Ovary (tissue), 9 donors: ENCODE data around the gene EPS8L2. TPM values are rescaled to one million over a fixed set of nuclear protein-coding genes. Genes with fewer than 3 reads are reported as not detected.
A peak's percentile ranks its signal among the peaks of the same experiment; 100 is the strongest.

Experiments used
- DNase-seq, 5 donors: peaks; one replicate each; pipeline ENCODE4 v3.0.0-alpha.2; 2019 to 2020
- H3K27ac ChIP-seq, 2 donors: fragments of 200-600 bp; one replicate each; pipeline versions ENCODE4 v1.5.1 to v1.8.0; 2019 to 2022
- H3K27me3 ChIP-seq: fragments of 200-600 bp; one replicate; pipeline ENCODE4 v1.8.0; 2022
- H3K36me3 ChIP-seq: fragments of 200-600 bp; sonication (generic); one replicate; pipeline ENCODE4 v1.5.1; 2019
- H3K4me1 ChIP-seq: one replicate; pipeline ENCODE4 v1.8.1; 2013; ENCODE audit warnings: mild to moderate bottlenecking, moderate library complexity; ENCODE audit not compliant: insufficient read depth
- H3K4me3 ChIP-seq: fragments of 200-600 bp; sonication (generic); one replicate; pipeline ENCODE4 v1.5.1; 2017
- H3K9me3 ChIP-seq, 2 donors: fragments of 200-600 bp in 1 of 2; sonication (generic) in 1 of 2; one replicate each; pipeline versions ENCODE4 v1.5.1 to v1.8.1; 2013 to 2019; ENCODE audit warnings: mild to moderate bottlenecking in 1 of 2, moderate library complexity in 1 of 2
- EP300 ChIP-seq: sonication (generic); formaldehyde crosslinking; IDR thresholded peaks from one replicate; pipeline ENCODE4 v1.6.1; 2017; ENCODE audit warnings: antibody characterized with exemption
- POLR2A ChIP-seq: fragments of 450-650 bp; IDR thresholded peaks from one replicate; pipeline ENCODE4 v1.6.1; 2017; ENCODE audit warnings: antibody characterized with exemption, mild to moderate bottlenecking, moderate library complexity
- WGBS, 3 donors: extraction: QIAGEN DNeasy Blood & Tissue Kit in 1 of 3; methylation state at CpG; one replicate each; pipeline versions ENCODE4 v1.1.5 to v1.1.7; 2013 to 2017; 5-methylcytosine and 5-hydroxymethylcytosine counted together
- intact Hi-C, 4 donors: fragments of 100-400 bp; cut with DNase I; formaldehyde crosslinking; loops; one replicate each; pipeline versions ENCODE4 v1.11.0 to v1.15.1; 2022 to 2023
- polyA plus RNA-seq, 2 donors: library from polyadenylated mRNA; stranded (reverse); fragments of 200-250 nt in 1 of 2; fragments of 350-450 nt in 1 of 2; fragmentation: Illumina TruSeq in 1 of 2; extraction: RNeasy Lipid Tissue Mini Kit (QIAGEN cat#74804) in 1 of 2; gene quantifications; one replicate each; pipeline ENCODE4 v1.2.3, GENCODE V29; 2013 to 2014
- total RNA-seq, 7 donors: library from RNA; depleted of rRNA in 2 of 7; stranded (reverse); fragments of >200 nt in 2 of 7; fragmentation: NEBNext Ultra II Directional in 3 of 7; extraction: Animal tissue kit (Norgen Biotek cat#: 25700) in 3 of 7; gene quantifications; one replicate each; pipeline versions ENCODE4 v1.1.0 to v1.2.4, GENCODE V29; 2016 to 2023
- TF ChIP-seq, protein P1 (sequence below), 3 donors: fragments of 450-650 bp in 2 of 3; fragments of 200-600 bp in 1 of 3; IDR thresholded peaks; one replicate each; pipeline versions ENCODE4 v1.5.1 to v1.8.0; 2016 to 2022; ENCODE audit warnings: antibody characterized with exemption in 3 of 3, mild to moderate bottlenecking in 1 of 3
- donor health status: DM: no; HTN: no; CAD: no; lungs with moderate emphysema.
- donor health status: DM: no; HTN: no; CAD: no.
- donor health status: Bipolar disorder and iron deficiency.
- donor health status: DM: yes; HTN: yes; CAD: no.
- donor health status: DM: no; HTN: no; CAD: no.
- donor health status: DM: yes; HTN: yes; CAD: no.

EPS8L2 gene
- total and polyA plus RNA-seq, 9 donors: 5.9 to 57.9 (median 33.3) TPM

DNA sequence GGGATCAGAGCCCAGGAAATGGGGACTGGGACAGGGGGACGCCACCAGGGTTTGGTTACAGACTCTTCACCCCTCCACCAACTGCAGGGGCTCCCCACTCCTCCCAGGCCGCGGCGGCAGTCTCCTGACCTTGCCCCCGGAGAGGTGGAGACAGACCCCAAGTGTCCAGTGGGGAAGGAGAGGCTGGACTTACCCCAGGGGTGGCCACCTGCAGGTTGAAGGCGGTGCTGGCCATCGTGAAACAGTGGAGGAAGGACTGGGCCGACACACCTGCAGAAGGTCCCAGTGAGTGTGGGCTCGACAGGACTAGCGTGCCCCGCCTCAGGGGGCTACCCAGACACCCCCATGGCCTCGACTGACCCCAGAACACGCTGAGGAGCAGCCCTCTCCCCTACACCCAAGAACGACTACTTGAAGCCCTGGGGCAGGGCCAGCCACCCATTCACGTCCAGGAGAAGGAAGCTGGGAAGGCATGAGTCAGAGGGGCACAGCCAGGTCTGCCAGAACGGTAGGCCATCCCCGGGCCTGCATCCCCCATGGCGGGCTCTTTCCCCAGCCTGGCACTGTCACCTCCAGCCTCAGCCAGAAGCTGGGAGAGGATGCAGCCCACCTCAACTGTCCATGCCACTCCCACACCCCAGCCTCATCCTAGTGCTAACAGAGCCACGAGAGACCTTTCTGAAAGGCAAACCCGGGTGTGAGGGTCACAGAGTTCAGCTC is 69.0 kb downstream of the EPS8L2 start:
- peak in 4 of 5 donors; percentile 19 to 49 (median 28) for DNase-seq
- Histone ChIP-seq H3K27ac (no peak overlapping the region), H3K4me1 (peaks cover 12% of the 10 kb centered on the region), H3K9me3 (no peaks in the 10 kb centered on the region), H3K36me3 (no peaks in the 10 kb centered on the region), H3K4me3 (no peak overlapping the region), H3K27me3 (no peaks in the 10 kb centered on the region)
- 59 to 61% (median 59%) methylated on average over 20 of the region's 20 CpGs for WGBS, 3 donors
- TF ChIP-seq EP300: no peak
- TF ChIP-seq, protein P1, sequence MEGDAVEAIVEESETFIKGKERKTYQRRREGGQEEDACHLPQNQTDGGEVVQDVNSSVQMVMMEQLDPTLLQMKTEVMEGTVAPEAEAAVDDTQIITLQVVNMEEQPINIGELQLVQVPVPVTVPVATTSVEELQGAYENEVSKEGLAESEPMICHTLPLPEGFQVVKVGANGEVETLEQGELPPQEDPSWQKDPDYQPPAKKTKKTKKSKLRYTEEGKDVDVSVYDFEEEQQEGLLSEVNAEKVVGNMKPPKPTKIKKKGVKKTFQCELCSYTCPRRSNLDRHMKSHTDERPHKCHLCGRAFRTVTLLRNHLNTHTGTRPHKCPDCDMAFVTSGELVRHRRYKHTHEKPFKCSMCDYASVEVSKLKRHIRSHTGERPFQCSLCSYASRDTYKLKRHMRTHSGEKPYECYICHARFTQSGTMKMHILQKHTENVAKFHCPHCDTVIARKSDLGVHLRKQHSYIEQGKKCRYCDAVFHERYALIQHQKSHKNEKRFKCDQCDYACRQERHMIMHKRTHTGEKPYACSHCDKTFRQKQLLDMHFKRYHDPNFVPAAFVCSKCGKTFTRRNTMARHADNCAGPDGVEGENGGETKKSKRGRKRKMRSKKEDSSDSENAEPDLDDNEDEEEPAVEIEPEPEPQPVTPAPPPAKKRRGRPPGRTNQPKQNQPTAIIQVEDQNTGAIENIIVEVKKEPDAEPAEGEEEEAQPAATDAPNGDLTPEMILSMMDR (IDR thresholded peaks at IDR 0.05): no peak
- intact Hi-C loops: no loop called here

DNA sequence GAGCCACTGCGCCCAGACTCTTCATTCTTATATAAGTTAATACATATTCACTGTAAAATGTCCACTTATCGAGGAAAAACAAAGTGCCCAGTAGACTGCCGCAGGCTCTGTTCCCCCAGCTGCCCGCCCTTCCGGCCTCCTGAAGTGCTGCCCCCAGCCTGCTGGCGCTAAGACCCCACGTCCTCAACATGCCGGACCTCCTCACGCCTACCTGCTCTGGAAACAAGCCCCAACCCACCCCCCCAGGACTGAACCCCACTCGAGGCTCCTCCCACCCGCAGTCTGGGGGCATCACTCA is 70.2 kb downstream of the EPS8L2 start:
- H3K27me3 ChIP-seq: no peaks in the 10 kb centered on the region
- peaks cover 12% of the 10 kb centered on the region for H3K4me1 ChIP-seq
- H3K4me3 ChIP-seq: peak overlapping the region; percentile 99
- WGBS, 3 donors: 23 to 25% (median 23%) methylated on average over 11 of the region's 11 CpGs
- no peaks in the 10 kb centered on the region for H3K9me3 ChIP-seq
- TF ChIP-seq EP300 (no peak), POLR2A (no peak)
- TF ChIP-seq, protein P1 (IDR thresholded peaks at IDR 0.05): no peak
- DNase-seq: no peak
- intact Hi-C loops: no loop called here
- peak overlapping the region in 1 of 2 donors; percentile 67 for H3K27ac ChIP-seq
- no peaks in the 10 kb centered on the region for H3K36me3 ChIP-seq

DNA sequence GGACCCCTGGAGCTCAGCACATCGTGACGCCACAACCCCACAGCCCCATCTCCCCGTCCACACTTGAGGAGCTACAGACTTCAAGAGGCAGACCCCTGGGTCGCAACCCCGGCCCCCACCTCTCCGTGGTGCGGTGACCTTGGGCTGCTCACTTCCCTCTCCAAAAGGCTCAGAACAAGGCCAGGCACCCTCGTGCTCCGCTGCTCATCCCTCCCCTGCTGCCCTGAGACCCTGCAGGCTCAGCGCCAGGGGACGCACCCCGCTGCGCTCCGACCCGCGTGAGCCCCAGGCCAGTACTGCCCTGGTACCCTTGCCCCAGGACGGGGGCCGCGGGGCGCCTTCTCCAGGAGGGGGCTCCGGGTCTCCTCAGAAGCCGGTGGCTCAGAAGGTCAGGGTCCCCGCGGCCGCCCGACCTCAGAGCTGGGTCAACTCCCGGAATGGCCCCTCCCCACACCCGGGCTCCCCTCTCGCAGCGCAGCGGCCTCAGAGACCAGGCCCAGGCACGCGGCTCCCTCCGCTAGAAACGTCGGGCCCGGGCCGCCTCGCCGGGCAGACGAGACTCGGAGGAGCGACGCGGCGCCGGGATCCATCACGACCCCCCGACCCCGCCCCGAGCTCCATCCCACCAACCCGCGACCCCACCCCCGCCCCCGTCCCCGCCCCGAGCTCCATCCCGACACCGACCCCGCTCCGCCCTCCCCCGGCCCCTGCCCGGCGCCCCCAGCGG is 70.7 kb downstream of the EPS8L2 start:
- TF ChIP-seq, protein P1 (IDR thresholded peaks at IDR 0.05): no peak
- TF ChIP-seq POLR2A (no peak), EP300 (no peak)
- Histone ChIP-seq H3K27me3 (no peaks in the 10 kb centered on the region), H3K36me3 (no peaks in the 10 kb centered on the region), H3K4me1 (peaks cover 12% of the 10 kb centered on the region), H3K4me3 (peak overlapping the region; percentile 99), H3K9me3 (no peaks in the 10 kb centered on the region), H3K27ac (peak overlapping the region; percentile 67 to 81)
- intact Hi-C loops: no loop called here
- WGBS, 3 donors: 0 to 2% (median 1%) methylated on average over 29 to 65 of the region's 65 CpGs
- DNase-seq: peak in 4 of 5 donors; percentile 33 to 68 (median 57)

Other genes with a start within 250 kb of the EPS8L2 start
- gene RNH1, start 199.0 kb upstream of the EPS8L2 start, total RNA-seq: 100 to 1,000 TPM; 105 to 233 (median 169) TPM
- 100 to 1,000 TPM in 1 of 2 donors, 10 to 100 TPM in 1; 17.4 to 147 TPM for gene RNH1, start 199.0 kb upstream of the EPS8L2 start, polyA plus RNA-seq
- 10 to 100 TPM; 21.3 to 49.6 (median 36.3) TPM for gene HRAS, start 170.7 kb upstream of the EPS8L2 start, total RNA-seq
- 10 to 100 TPM in 1 of 2 donors, 1 to 10 TPM in 1; 4.3 to 38.0 TPM for gene HRAS, start 170.7 kb upstream of the EPS8L2 start, polyA plus RNA-seq
- 1 to 10 TPM in 6 of 7 donors, under 1 TPM in 1; 0.60 to 6.2 (median 2.0) TPM for gene LRRC56, start 168.7 kb upstream of the EPS8L2 start, total RNA-seq
- gene LRRC56, start 168.7 kb upstream of the EPS8L2 start, polyA plus RNA-seq: 1 to 10 TPM in 1 of 2 donors, not detected in 1; 2.1 TPM
- gene LMNTD2, start 145.5 kb upstream of the EPS8L2 start, total RNA-seq: 1 to 10 TPM in 5 of 7 donors, under 1 TPM in 2; 0.70 to 7.6 (median 1.2) TPM
- 1 to 10 TPM in 1 of 2 donors, not detected in 1; 1.1 TPM for gene LMNTD2, start 145.5 kb upstream of the EPS8L2 start, polyA plus RNA-seq
- 100 to 1,000 TPM in 1 of 7 donors, 10 to 100 TPM in 2, 1 to 10 TPM in 4; 4.7 to 163 (median 9.5) TPM for gene RASSF7, start 145.3 kb upstream of the EPS8L2 start, total RNA-seq
- gene RASSF7, start 145.3 kb upstream of the EPS8L2 start, polyA plus RNA-seq: 1 to 10 TPM in 1 of 2 donors, not detected in 1; 7.4 TPM
- gene PHRF1, start 129.8 kb upstream of the EPS8L2 start, total RNA-seq: 10 to 100 TPM; 15.5 to 34.2 (median 31.0) TPM
- 10 to 100 TPM in 1 of 2 donors, 1 to 10 TPM in 1; 3.8 to 21.3 TPM for gene PHRF1, start 129.8 kb upstream of the EPS8L2 start, polyA plus RNA-seq
- gene IRF7, start 90.3 kb upstream of the EPS8L2 start, total RNA-seq: 10 to 100 TPM in 6 of 7 donors, 1 to 10 TPM in 1; 8.2 to 59.1 (median 17.1) TPM
- 10 to 100 TPM in 1 of 2 donors, under 1 TPM in 1; 0.28 to 22.8 TPM for gene IRF7, start 90.3 kb upstream of the EPS8L2 start, polyA plus RNA-seq
- gene CDHR5, start 81.3 kb upstream of the EPS8L2 start, total RNA-seq: 1 to 10 TPM in 1 of 7 donors, under 1 TPM in 2, not detected in 4; 0.20 to 2.3 (median 0.22) TPM
- under 1 TPM in 1 of 2 donors, not detected in 1; 0.07 TPM for gene CDHR5, start 81.3 kb upstream of the EPS8L2 start, polyA plus RNA-seq
- not detected for gene SCT, start 79.0 kb upstream of the EPS8L2 start, total RNA-seq
- under 1 TPM in 1 of 2 donors, not detected in 1; 0.68 TPM for gene SCT, start 79.0 kb upstream of the EPS8L2 start, polyA plus RNA-seq
- 1 to 10 TPM in 5 of 7 donors, under 1 TPM in 2; 0.57 to 3.3 (median 1.7) TPM for gene DRD4, start 69.0 kb upstream of the EPS8L2 start, total RNA-seq
- gene DRD4, start 69.0 kb upstream of the EPS8L2 start, polyA plus RNA-seq: under 1 TPM in 1 of 2 donors, not detected in 1; 0.63 TPM
- 10 to 100 TPM; 15.5 to 43.4 (median 34.1) TPM for gene DEAF1, start 11.0 kb upstream of the EPS8L2 start, total RNA-seq
- gene DEAF1, start 11.0 kb upstream of the EPS8L2 start, polyA plus RNA-seq: 10 to 100 TPM; 10.2 to 23.9 TPM
- 10 to 100 TPM; 15.4 to 38.0 (median 30.5) TPM for gene TMEM80, start 10.4 kb upstream of the EPS8L2 start, total RNA-seq
- 10 to 100 TPM; 28.9 to 37.6 TPM for gene TMEM80, start 10.4 kb upstream of the EPS8L2 start, polyA plus RNA-seq
- gene TALDO1, start 41.2 kb downstream of the EPS8L2 start, total RNA-seq: 100 to 1,000 TPM in 6 of 7 donors, 10 to 100 TPM in 1; 75.0 to 134 (median 117) TPM
- gene TALDO1, start 41.2 kb downstream of the EPS8L2 start, polyA plus RNA-seq: 100 to 1,000 TPM in 1 of 2 donors, 10 to 100 TPM in 1; 76.8 to 103 TPM
- gene GATD1, start 71.3 kb downstream of the EPS8L2 start, total RNA-seq: 10 to 100 TPM; 14.7 to 79.8 (median 59.9) TPM
- 10 to 100 TPM in 1 of 2 donors, 1 to 10 TPM in 1; 9.4 to 52.1 TPM for gene GATD1, start 71.3 kb downstream of the EPS8L2 start, polyA plus RNA-seq
- under 1 TPM in 1 of 7 donors, not detected in 6; 0.15 TPM for gene CEND1, start 83.9 kb downstream of the EPS8L2 start, total RNA-seq
- under 1 TPM in 1 of 2 donors, not detected in 1; 0.07 TPM for gene CEND1, start 83.9 kb downstream of the EPS8L2 start, polyA plus RNA-seq
- gene SLC25A22, start 92.0 kb downstream of the EPS8L2 start, total RNA-seq: 10 to 100 TPM in 6 of 7 donors, 1 to 10 TPM in 1; 6.6 to 23.3 (median 16.7) TPM
- 10 to 100 TPM in 1 of 2 donors, under 1 TPM in 1; 0.42 to 11.3 TPM for gene SLC25A22, start 92.0 kb downstream of the EPS8L2 start, polyA plus RNA-seq
- gene PIDD1, start 99.0 kb downstream of the EPS8L2 start, total RNA-seq: 10 to 100 TPM; 10.1 to 18.1 (median 14.1) TPM
- 10 to 100 TPM in 1 of 2 donors, under 1 TPM in 1; 0.23 to 14.0 TPM for gene PIDD1, start 99.0 kb downstream of the EPS8L2 start, polyA plus RNA-seq
- 1,000 to 10,000 TPM in 5 of 7 donors, 100 to 1,000 TPM in 2; 901 to 4,238 (median 3,176) TPM for gene RPLP2, start 103.7 kb downstream of the EPS8L2 start, total RNA-seq
- 1,000 to 10,000 TPM in 1 of 2 donors, 100 to 1,000 TPM in 1; 237 to 2,243 TPM for gene RPLP2, start 103.7 kb downstream of the EPS8L2 start, polyA plus RNA-seq
- gene PNPLA2, start 112.7 kb downstream of the EPS8L2 start, total RNA-seq: 10 to 100 TPM; 33.0 to 98.2 (median 83.0) TPM
- gene PNPLA2, start 112.7 kb downstream of the EPS8L2 start, polyA plus RNA-seq: 10 to 100 TPM; 12.9 to 91.5 TPM
- 1 to 10 TPM; 1.2 to 6.5 (median 3.9) TPM for gene CRACR2B, start 121.7 kb downstream of the EPS8L2 start, total RNA-seq
- 1 to 10 TPM in 1 of 2 donors, under 1 TPM in 1; 0.18 to 5.0 TPM for gene CRACR2B, start 121.7 kb downstream of the EPS8L2 start, polyA plus RNA-seq
- gene CD151, start 126.7 kb downstream of the EPS8L2 start, total RNA-seq: 100 to 1,000 TPM in 6 of 7 donors, 10 to 100 TPM in 1; 32.9 to 243 (median 176) TPM
- 100 to 1,000 TPM in 1 of 2 donors, 10 to 100 TPM in 1; 46.3 to 168 TPM for gene CD151, start 126.7 kb downstream of the EPS8L2 start, polyA plus RNA-seq
- 10 to 100 TPM; 26.8 to 89.3 (median 62.7) TPM for gene POLR2L, start 136.3 kb downstream of the EPS8L2 start, total RNA-seq
- gene POLR2L, start 136.3 kb downstream of the EPS8L2 start, polyA plus RNA-seq: 10 to 100 TPM in 1 of 2 donors, 1 to 10 TPM in 1; 4.9 to 67.3 TPM
- gene TSPAN4, start 136.6 kb downstream of the EPS8L2 start, total RNA-seq: 100 to 1,000 TPM in 1 of 7 donors, 10 to 100 TPM in 6; 66.6 to 109 (median 89.7) TPM
- gene TSPAN4, start 136.6 kb downstream of the EPS8L2 start, polyA plus RNA-seq: 100 to 1,000 TPM in 1 of 2 donors, 1 to 10 TPM in 1; 6.4 to 124 TPM
- 10 to 100 TPM; 62.2 to 90.7 (median 75.7) TPM for gene CHID1, start 204.6 kb downstream of the EPS8L2 start, total RNA-seq
- 10 to 100 TPM; 41.0 to 68.1 TPM for gene CHID1, start 204.6 kb downstream of the EPS8L2 start, polyA plus RNA-seq
- gene AP2A2, start 219.6 kb downstream of the EPS8L2 start, total RNA-seq: 10 to 100 TPM; 27.7 to 80.1 (median 54.0) TPM
- gene AP2A2, start 219.6 kb downstream of the EPS8L2 start, polyA plus RNA-seq: 100 to 1,000 TPM in 1 of 2 donors, 10 to 100 TPM in 1; 31.1 to 151 TPM